B cell (primary cell): ENCODE results near the gene LGALS14. TPM values are rescaled to one million over a fixed set of nuclear protein-coding genes. Genes with fewer than 3 reads are reported as not detected.

Experiments
- ATAC-seq: fragments of 200-7000 bp; cut with Tn5 transposase; one replicate; pipeline ENCODE4 v1.10.0; 2021; ENCODE audit warnings: low read depth, mild to moderate bottlenecking, moderate number of reproducible peaks, moderate library complexity
- CTCF ChIA-PET: fragments of 350-600 bp; sonication (Branson Sonifier 250); formaldehyde crosslinking; loops from one replicate; lab custom pipeline; 2021; ENCODE audit warnings: antibody characterized with exemption, inconsistent platforms; lab: Charles Lee
- POLR2A ChIA-PET: fragments of 350-600 bp; sonication (Branson Sonifier 250); formaldehyde crosslinking; loops from one replicate; lab custom pipeline; 2021; ENCODE audit warnings: antibody characterized with exemption; lab: Charles Lee
- DNase-seq: peaks from one replicate; pipeline ENCODE4 v3.0.0; 2013
- H2AFZ ChIP-seq: 2 replicates; pipeline ENCODE4 v1.6.1; 2012; ENCODE audit warnings: mild to moderate bottlenecking, low read depth, low read length; ENCODE audit not compliant: insufficient read depth, poor library complexity, severe bottlenecking
- H3K27ac ChIP-seq, 2 donors: 1 replicate in 1 of 2; 2 replicates in 1 of 2; pipeline ENCODE4 v1.5.1; 2012 to 2013; ENCODE audit warnings: low read length in 2 of 2, mild to moderate bottlenecking in 2 of 2, moderate library complexity in 1 of 2
- H3K27me3 ChIP-seq, 4 experiments: fragments of 200-600 bp in 1 of 4; sonication (generic) in 1 of 4; replicated peaks in 1 of 4; 1 replicate in 2 of 4; 2 replicates in 2 of 4; pipeline versions ENCODE4 v1.6.1 to v1.7.0; 2013 to 2016; ENCODE audit warnings: low read length in 3 of 4, mild to moderate bottlenecking in 2 of 4, mixed read lengths in 1 of 4, moderate library complexity in 1 of 4; ENCODE audit not compliant: insufficient read depth in 4 of 4, control insufficient read depth in 3 of 4; ENCODE audit errors: control extremely low read depth in 1 of 4
- H3K36me3 ChIP-seq, 2 experiments: replicated peaks in 1 of 2; 1 replicate in 1 of 2; 2 replicates in 1 of 2; pipeline versions ENCODE4 v1.6.1 to v1.7.1; 2013; ENCODE audit warnings: low read length in 1 of 2; ENCODE audit not compliant: insufficient read depth in 2 of 2, control insufficient read depth in 1 of 2; ENCODE audit errors: control extremely low read depth in 1 of 2, extremely low read depth in 1 of 2
- H3K4me1 ChIP-seq, 2 donors: fragments of 200-600 bp in 1 of 2; sonication (generic) in 1 of 2; 1 replicate in 1 of 2; 2 replicates in 1 of 2; pipeline versions ENCODE4 v1.5.1 to v1.6.1; 2013 to 2017; ENCODE audit warnings: low read length in 2 of 2; ENCODE audit not compliant: control insufficient read depth in 2 of 2, insufficient read depth in 2 of 2
- H3K4me2 ChIP-seq: replicated peaks from 2 replicates; pipeline ENCODE3; 2012; ENCODE audit warnings: mild to moderate bottlenecking, low read depth, low read length; ENCODE audit not compliant: poor library complexity, severe bottlenecking
- H3K4me3 ChIP-seq, 5 experiments: fragments of 200-600 bp in 1 of 5; sonication (generic) in 1 of 5; 1 replicate in 3 of 5; 2 replicates in 2 of 5; pipeline versions ENCODE4 v1.5.1 to v1.7.0; 2011 to 2016; ENCODE audit warnings: low read length in 4 of 5, mild to moderate bottlenecking in 4 of 5, low read depth in 2 of 5, control low read depth in 1 of 5, moderate library complexity in 1 of 5; ENCODE audit not compliant: insufficient read depth in 1 of 5; ENCODE audit errors: control extremely low read depth in 1 of 5, extremely low read depth in 1 of 5
- H3K79me2 ChIP-seq: fragments of 200-600 bp; sonication (generic); one replicate; pipeline ENCODE4 v1.6.0; 2016; ENCODE audit warnings: low read length; ENCODE audit not compliant: control insufficient read depth, insufficient read depth
- H3K9ac ChIP-seq: fragments of 200-600 bp; sonication (generic); 2 replicates; pipeline ENCODE4 v1.6.1; 2017; ENCODE audit warnings: mild to moderate bottlenecking, low read length, moderate library complexity
- H3K9me3 ChIP-seq, 3 donors: one replicate each; pipeline versions ENCODE4 v1.6.1 to v1.7.1; 2013; ENCODE audit warnings: low read length in 2 of 3; ENCODE audit not compliant: control insufficient read depth in 2 of 3, insufficient read depth in 1 of 3; ENCODE audit errors: control extremely low read depth in 1 of 3
- H4K20me1 ChIP-seq: 2 replicates; pipeline ENCODE4 v1.6.0; 2012; ENCODE audit warnings: mild to moderate bottlenecking, low read length; ENCODE audit not compliant: insufficient read depth, control insufficient read depth, poor library complexity, severe bottlenecking
- H3K27ac Mint-ChIP-seq: one replicate; pipeline ENCODE4 v1.8.0; 2021; ENCODE audit warnings: mixed read lengths
- H3K27me3 Mint-ChIP-seq: one replicate; pipeline ENCODE4 v1.8.0; 2021; ENCODE audit warnings: mixed read lengths
- H3K4me1 Mint-ChIP-seq: one replicate; pipeline ENCODE4 v1.8.0; 2021; ENCODE audit warnings: mixed read lengths
- H3K4me3 Mint-ChIP-seq: one replicate; pipeline ENCODE4 v1.8.0; 2021; ENCODE audit warnings: mixed read lengths
- H3K9me3 Mint-ChIP-seq: one replicate; pipeline ENCODE4 v1.8.0; 2022; ENCODE audit warnings: mixed read lengths; ENCODE audit not compliant: insufficient read depth
- EZH2 ChIP-seq: IDR thresholded peaks from 2 replicates; pipeline ENCODE4 v1.6.1; 2012; ENCODE audit warnings: borderline replicate concordance, low read depth, mild to moderate bottlenecking, moderate library complexity, low read length; ENCODE audit not compliant: insufficient read depth, poor library complexity, severe bottlenecking
- WGBS: methylation state at CpG from one replicate; pipeline ENCODE4 v1.1.5; 2013; ENCODE audit warnings: missing lambda C conversion rate; ENCODE audit not compliant: insufficient coverage; 5-methylcytosine and 5-hydroxymethylcytosine counted together
- intact Hi-C: fragments of 100-400 bp; cut with micrococcal nuclease; formaldehyde crosslinking; loops from one replicate; pipeline ENCODE4 v1.10.0; 2022
- polyA plus RNA-seq: library from polyadenylated mRNA; depleted of rRNA; stranded (reverse); fragments of >200 nt; gene quantifications from 2 replicates; pipeline ENCODE4 v1.2.3, GENCODE V29; 2012
- total RNA-seq, 2 donors: library from RNA; stranded (reverse); fragments of 120-200 nt in 1 of 2; gene quantifications; 1 replicate in 1 of 2; 2 replicates in 1 of 2; pipeline versions ENCODE4 v1.2.3 to v1.2.4, GENCODE V29; 2013 to 2022
- TF ChIP-seq, protein P1 (sequence below): fragments of 200-600 bp; IDR thresholded peaks from one replicate; pipeline ENCODE4 v1.8.0; 2022; ENCODE audit warnings: antibody characterized with exemption, mild to moderate bottlenecking

LGALS14 gene
- total and polyA plus RNA-seq, 2 donors (not counting 1 experiment from before 2014, with no cell fraction given) = not detected

DNA sequence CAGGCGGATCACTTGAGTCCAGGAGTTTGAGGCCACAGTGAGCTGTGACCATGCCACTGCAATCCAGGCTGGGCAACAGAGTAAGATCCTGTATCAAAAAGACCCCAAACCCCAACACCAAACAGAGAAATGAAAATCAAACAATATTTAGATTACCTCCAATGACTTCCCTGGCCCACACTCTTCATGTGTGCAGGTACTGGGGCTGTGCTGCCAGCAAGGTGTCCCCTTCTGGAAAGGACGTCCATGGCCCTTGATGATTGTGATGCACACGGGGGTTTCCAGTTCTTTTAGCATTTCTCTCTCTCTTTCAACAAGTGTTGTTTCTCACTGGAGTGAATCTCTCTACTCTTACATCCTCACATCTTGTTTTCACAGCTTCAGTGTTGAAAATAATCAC, 23.7 kb upstream of the LGALS14 start:
- H4K20me1 ChIP-seq = no peaks in the 10 kb centered on the region
- Mint-ChIP-seq H3K27ac (no peak overlapping the region), H3K4me3 (no peak overlapping the region), H3K4me1 (no peaks in the 10 kb centered on the region), H3K27me3 (peaks cover 46% of the 10 kb centered on the region), H3K9me3 (no peaks in the 10 kb centered on the region)
- no peaks in the 10 kb centered on the region for H3K4me1 ChIP-seq
- H3K4me2 ChIP-seq = no peak overlapping the region
- no peak overlapping the region for H3K9ac ChIP-seq
- H3K36me3 ChIP-seq = no peaks in the 10 kb centered on the region
- POLR2A ChIA-PET = no interaction called here
- no peak for ATAC-seq
- WGBS = 81% methylated on average over 3 of the region's 3 CpGs
- intact Hi-C loops = no loop called here
- H3K4me3 ChIP-seq = no peak overlapping the region
- CTCF ChIA-PET = no interaction called here
- no peaks in the 10 kb centered on the region for H3K9me3 ChIP-seq
- H3K79me2 ChIP-seq = no peaks in the 10 kb centered on the region
- peaks cover 0 to 6% (median 3%) of the 10 kb centered on the region in 4 experiments for H3K27me3 ChIP-seq
- H2AFZ ChIP-seq = no peak overlapping the region
- TF ChIP-seq, protein P1, sequence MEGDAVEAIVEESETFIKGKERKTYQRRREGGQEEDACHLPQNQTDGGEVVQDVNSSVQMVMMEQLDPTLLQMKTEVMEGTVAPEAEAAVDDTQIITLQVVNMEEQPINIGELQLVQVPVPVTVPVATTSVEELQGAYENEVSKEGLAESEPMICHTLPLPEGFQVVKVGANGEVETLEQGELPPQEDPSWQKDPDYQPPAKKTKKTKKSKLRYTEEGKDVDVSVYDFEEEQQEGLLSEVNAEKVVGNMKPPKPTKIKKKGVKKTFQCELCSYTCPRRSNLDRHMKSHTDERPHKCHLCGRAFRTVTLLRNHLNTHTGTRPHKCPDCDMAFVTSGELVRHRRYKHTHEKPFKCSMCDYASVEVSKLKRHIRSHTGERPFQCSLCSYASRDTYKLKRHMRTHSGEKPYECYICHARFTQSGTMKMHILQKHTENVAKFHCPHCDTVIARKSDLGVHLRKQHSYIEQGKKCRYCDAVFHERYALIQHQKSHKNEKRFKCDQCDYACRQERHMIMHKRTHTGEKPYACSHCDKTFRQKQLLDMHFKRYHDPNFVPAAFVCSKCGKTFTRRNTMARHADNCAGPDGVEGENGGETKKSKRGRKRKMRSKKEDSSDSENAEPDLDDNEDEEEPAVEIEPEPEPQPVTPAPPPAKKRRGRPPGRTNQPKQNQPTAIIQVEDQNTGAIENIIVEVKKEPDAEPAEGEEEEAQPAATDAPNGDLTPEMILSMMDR = no peak
- TF ChIP-seq EZH2 = no peak
- DNase-seq = no peak
- no peak overlapping the region for H3K27ac ChIP-seq

DNA sequence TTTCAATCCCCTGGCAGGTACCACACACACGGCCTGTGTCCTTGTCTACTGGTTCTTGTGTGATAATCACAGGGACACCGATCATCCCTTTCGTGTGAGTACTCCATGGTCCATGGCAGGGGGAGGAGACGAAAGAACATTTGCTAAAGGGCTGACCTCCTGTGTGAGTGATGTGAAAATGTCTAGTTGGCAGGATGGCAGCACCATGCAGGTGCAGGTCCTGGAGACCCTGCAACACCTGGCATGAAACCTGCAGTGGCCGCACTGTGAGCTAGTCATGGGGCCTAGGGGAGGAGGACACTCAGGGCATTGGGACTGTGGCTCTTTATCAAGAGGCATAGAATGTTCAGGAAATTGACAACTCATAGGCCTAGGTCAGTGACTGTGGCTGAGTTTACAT, 22.9 kb upstream of the LGALS14 start:
- no peak overlapping the region for H3K4me3 Mint-ChIP-seq
- H3K27me3 Mint-ChIP-seq = peaks cover 51% of the 10 kb centered on the region
- Histone ChIP-seq H3K4me2 (no peak overlapping the region), H3K79me2 (no peaks in the 10 kb centered on the region), H2AFZ (no peak overlapping the region), H3K9ac (no peak overlapping the region), H4K20me1 (no peaks in the 10 kb centered on the region), H3K27me3 (peaks cover 0 to 5% (median 2%) of the 10 kb centered on the region in 4 experiments), H3K4me1 (no peaks in the 10 kb centered on the region), H3K9me3 (no peaks in the 10 kb centered on the region), H3K36me3 (no peaks in the 10 kb centered on the region), H3K27ac (no peak overlapping the region), H3K4me3 (no peak overlapping the region)
- POLR2A ChIA-PET = no interaction called here
- no peak for DNase-seq
- no peak for ATAC-seq
- no peaks in the 10 kb centered on the region for H3K4me1 Mint-ChIP-seq
- H3K9me3 Mint-ChIP-seq = no peaks in the 10 kb centered on the region
- 100% methylated on average over 5 of the region's 5 CpGs for WGBS
- no peak for TF ChIP-seq EZH2
- TF ChIP-seq, protein P1 = no peak
- intact Hi-C loops = no loop called here
- CTCF ChIA-PET = no interaction called here
- no peak overlapping the region for H3K27ac Mint-ChIP-seq
